Measurements from ENCODE around the gene KRT17.
"Not testable (repeated sequence)": the region's sequence is repeated elsewhere in the genome, so short reads cannot be mapped to it uniquely, and the experiment has no call there.

KRT17 gene

DNA sequence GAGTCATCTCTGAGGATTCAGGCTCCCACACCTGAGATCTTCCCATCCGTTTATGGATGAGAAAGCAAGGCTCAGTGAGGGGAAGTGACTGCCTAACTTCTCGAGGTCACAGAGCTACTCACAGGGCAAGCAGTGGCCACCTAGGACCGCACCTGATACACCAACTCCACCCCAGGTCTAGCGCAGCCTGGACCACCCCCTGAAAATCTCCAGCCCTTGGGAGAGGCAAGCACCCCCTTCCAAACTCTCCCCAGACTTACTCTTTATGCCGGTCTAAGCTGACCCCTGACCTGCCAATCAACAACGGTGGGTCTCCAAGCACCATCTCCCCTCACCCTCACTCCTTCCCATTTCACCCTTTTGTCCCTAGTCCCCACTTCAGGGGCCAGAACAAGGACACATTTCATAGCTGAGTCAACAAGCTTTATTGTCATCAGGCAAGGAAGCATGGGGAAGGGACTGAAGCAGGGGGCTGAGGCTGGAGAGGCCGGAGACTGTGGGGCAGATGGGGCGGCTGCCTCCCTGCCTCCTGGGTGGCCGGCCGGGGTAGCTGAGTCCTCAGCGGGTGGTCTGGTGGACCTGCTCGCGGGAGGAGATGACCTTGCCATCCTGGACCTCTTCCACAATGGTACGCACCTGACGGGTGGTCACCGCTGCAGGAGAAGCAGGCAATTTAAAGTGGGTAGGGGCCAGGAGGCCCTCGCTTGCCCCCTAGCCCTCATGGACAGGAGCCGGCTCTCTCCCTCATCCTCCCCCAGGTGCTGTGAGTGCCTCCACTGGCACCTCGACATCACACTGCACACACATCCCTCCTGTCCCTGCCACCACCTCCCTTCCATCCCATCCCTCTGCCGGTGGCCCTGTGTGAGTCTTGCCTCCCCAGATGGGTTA is 5.1 kb downstream of the KRT17 start:
- DNase-seq: no peak

DNA sequence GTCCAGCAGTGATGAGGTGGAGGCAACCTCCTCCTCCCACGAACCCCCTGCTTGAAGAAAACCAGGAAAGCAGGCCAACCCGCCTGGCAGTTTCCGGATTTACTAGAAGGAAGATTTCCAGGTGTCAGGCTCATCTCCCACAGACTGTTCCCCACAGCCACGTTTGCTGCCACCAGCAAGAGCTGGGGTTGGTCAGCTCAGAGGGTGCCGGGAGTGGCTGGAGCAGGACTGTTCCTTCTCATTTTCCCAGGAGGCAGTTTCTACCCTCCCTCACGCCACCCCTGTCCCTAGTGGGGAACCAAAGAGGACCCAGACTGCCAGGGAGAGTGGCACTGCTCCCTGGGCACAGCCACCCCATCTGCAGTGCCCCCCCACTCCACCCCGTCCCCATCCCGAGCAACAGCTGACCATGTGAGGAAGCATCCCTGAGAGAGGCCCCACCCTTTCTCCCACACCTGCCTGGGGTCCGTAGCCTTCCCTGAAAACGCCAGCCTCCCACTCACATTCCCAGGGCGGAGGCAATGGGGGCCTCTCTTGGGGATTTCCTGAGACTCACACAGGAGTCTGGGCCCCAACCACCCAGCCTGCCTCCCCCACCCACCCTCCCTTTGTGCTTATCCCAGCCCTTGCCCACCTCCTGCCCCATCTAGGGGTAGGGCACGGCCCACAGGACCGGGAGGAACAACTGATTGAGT is 5.9 kb downstream of the KRT17 start:
- DNase-seq: no peak

- DNase-seq: no peak
These were observed 6.7 kb downstream of the KRT17 start for GRCh38 chr17:41617698-41618097.

GRCh38 chr17:41617136-41617535 is 7.2 kb downstream of the KRT17 start:
- no peak for DNase-seq

- DNase-seq: not testable (repeated sequence)
These were observed 7.9 kb downstream of the KRT17 start for GRCh38 chr17:41616486-41616885.

GRCh38 chr17:41615454-41615853 is 8.9 kb downstream of the KRT17 start:
- peak; percentile 32 for DNase-seq

- not testable (repeated sequence) for DNase-seq
These were observed 9.6 kb downstream of the KRT17 start for GRCh38 chr17:41614767-41615166.

- no peak for DNase-seq
These were observed 10.3 kb downstream of the KRT17 start for GRCh38 chr17:41614098-41614497.

DNA sequence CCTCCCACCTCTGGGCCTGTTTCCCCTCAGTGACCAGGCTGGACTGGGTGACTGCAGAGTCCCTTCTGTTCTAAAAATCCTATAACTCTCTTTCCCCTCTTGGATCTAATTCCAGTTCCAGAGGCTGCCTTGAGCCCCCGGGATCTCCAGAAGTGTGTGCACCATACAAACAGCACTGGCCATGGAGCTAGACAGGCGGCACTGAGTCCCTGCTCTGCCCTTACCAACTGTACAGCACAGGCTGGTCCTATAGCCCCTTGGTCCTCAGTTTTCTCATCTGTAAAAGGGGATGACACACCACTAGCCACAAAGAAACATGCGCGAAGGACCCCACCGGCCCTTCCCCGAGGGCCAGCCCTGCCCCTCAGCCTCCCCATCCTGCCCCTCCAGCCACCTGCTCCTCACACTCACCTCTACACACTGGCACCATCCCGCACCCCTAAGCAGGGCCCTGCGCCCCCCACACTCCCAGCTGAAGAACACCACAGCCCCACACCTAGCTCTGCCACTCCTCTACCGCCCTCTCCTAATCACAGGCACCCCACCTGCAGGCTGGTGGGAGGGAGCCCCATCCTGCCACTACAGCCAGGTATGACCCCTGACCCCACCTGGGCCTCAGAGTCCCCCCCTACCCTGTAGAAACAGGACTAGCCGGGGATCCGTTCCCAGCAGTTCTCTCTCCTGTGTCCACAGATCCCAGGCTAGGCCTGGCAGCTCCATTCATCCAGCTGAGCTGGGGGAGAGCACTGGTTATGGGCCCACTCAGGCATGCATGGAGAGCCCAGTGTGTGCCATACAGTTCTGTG is 10.9 kb downstream of the KRT17 start:
- DNase-seq: no peak

GRCh38 chr17:41612376-41613160 is 11.8 kb downstream of the KRT17 start, which contains the start of gene KRT16:
Gene KRT16 (minus strand): TSS chr17:41612767. CDS start chr17:41612688, 79 bp downstream.
- DNase-seq: not testable (repeated sequence)

DNA sequence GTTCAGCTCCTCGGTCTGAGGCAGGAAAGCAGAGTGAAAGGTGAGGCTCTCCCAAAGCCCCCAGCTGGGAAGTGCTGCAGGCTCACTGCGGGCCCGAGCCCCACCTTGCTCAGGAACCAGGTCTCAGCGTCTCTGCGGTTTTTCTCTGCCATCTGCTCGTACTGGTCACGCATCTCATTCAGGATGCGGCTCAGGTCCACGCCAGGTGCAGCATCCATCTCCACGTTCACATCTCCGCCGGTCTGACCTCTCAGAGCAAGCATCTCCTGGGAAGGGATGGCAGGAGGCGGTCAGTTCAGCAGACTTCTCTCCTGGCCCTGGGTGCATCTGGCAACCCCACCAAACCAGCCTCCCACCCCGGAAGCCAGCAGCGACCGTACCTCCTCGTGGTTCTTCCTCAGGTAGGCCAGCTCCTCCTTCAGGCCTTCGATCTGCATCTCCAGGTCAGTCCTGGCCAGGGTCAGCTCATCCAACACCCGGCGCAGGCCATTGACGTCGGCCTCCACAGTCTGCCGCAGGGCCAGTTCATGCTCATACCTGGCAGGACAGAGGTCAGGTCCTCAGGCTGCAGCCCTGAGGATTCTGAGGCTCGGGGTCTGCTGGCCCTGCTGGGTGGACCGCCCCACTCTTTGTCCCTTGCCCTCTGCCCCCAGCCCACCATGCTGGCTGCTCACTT is 13.3 kb downstream of the KRT17 start:
- DNase-seq: no peak

DNA sequence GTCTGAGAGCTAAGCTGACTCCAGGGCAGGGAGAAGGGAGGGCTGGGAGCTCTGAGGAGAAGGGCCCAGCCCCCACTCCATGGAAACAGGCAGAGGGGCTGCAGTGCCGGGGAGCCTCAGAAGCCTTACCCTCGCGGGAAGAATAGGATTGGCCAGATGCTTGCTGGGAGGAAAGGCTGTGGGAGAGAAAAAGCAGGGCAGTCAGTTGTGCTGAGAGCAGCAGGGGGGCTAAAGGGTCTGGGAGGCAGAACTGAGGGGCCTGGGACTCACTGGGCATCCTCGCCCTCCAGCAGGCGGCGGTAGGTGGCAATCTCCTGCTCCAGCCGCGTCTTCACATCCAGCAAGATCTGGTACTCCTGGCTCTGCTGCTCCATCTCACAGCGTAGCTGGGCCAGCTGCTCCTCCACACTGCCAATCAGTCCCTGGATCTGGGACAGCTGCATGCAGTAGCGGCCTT is 14.3 kb downstream of the KRT17 start:
- not testable (repeated sequence) for DNase-seq

GRCh38 chr17:41606930-41607329 is 17.4 kb downstream of the KRT17 start:
- DNase-seq: not testable (repeated sequence)

DNA sequence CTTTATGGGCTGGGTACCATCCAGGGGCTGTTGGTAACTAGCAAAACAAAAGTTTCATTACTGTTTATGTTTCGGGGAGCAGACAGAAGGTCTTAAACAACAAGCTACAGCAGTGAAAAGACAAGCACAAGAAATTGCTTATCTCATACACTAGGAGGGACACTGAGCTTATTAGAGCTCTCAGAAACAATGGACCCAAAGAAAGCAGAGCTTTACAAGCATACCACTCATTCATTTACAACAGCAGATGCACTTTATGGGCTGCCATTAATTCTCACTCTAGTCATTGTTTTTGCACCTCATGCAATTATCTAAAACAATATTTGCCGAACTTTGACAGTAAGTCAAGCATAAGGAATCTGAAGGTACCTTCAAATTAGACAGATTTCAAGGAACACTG is 21.9 kb downstream of the KRT17 start:
- no peak for DNase-seq

- DNase-seq: no peak
These were observed 24.1 kb downstream of the KRT17 start for GRCh38 chr17:41600318-41600717.

DNA sequence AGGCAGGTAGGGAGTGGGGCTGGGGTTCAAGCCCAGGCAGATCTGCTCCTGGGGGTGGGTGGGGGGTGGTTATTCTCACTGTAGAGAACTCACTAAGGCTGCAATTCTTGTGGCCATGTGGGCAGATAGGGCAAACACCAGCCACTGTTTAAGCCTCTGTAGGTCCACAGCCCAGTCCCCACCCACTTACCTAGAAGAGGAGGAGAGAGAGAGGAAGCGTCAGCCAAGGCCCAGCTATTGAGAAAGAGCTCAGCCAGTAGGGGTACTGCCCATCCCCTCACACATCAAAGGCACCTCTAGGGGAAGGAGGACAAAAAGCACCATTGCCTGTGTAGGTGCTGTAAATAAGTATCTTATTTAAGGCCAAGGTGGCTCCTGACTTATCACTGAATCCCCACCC is 24.7 kb downstream of the KRT17 start:
- DNase-seq: no peak

DNA sequence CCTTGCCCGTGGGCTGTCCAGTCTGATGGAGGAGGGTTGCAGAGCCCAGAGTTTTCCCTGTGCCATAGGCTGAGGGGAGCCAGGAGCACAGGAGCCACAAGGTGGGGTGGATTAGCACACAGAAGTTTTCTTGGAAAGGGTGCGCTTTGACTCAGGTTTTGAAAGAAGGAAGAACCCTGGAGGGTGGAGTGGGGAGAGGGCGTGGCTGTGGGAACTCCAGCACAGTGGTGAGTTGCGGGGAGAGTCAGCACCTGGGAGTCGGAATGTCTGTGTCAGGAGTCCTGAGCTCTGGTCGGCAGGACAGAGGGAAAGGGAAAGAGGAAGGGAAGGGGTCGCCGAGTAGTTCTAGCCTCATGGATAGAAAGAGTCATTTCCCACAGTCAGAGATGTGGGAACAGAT is 28.8 kb downstream of the KRT17 start:
- DNase-seq: no peak

GRCh38 chr17:41594363-41594915 is 29.9 kb downstream of the KRT17 start:
- DNase-seq: no peak

DNA sequence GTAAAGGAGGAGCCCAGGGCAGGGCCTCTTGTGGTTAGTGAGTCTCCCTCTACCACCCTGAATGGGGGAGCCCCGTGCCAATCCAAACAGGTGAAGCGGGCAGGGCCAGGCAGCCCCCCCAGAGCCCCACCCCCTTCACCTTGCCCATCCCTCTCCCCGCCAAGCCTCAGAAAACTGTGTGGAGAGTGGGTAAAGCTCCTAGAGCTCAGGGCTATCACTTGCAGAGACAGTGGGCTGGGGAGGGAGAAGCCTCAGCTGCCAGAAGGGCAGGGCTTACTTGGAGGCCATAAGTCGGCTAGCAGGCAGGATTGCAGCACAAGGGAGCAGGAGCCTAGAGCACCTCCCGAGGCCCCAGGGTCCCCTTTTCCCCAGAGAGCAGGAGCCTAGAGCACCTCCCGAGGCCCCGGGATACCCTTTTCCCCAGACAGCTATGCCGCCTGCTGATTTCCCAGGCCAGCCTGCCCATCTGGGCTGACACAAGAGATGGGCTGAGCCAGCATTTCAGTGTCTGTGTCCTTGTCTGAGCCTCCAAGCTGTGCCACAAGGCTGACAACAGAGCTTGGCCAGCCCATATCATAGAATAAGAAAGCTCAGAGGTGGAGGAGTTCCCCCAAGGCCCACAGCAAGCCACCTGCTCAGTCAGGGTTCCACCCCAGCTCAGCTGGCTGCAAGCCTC is 30.9 kb downstream of the KRT17 start:
- DNase-seq: no peak

GRCh38 chr17:41592601-41593305 is 31.6 kb downstream of the KRT17 start:
- DNase-seq: no peak
